Lower leg skin (tissue), 3 donors: Measurements from ENCODE around the gene LRRC9.

ENCODE experiments used
- POLR2A ChIP-seq, 2 donors: fragments of 450-650 bp; IDR thresholded peaks; one replicate each; pipeline ENCODE4 v1.6.1; 2016 to 2017; ENCODE audit warnings: antibody characterized with exemption in 2 of 2, mild to moderate bottlenecking in 1 of 2, moderate library complexity in 1 of 2
- TF ChIP-seq, protein P1 (sequence below), 3 donors: fragments of 450-650 bp; IDR thresholded peaks; one replicate each; pipeline ENCODE4 v1.5.1; 2016; ENCODE audit warnings: antibody characterized with exemption in 3 of 3, mild to moderate bottlenecking in 3 of 3, moderate library complexity in 2 of 3

DNA sequence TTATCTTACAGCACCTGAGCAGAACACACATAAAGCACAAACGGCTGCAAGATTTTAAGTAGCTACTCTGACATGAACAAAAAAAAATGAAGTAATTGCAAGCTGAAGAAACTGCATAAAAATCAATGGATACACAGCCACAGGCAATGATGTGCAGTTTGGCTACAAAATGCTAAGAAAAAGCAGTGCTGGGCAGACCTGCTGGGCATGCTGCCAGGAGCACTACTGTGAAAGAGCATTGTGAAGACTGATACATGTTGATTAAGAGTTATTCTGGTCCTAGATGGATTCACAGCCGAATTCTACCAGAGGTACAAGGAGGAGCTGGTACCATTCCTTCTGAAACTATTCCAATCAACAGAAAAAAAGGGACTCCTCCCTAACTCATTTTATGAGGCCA lies 29.3 kb upstream of the LRRC9 start:
- no peak for TF ChIP-seq POLR2A (IDR thresholded peaks at IDR 0.05)
- TF ChIP-seq, protein P1, sequence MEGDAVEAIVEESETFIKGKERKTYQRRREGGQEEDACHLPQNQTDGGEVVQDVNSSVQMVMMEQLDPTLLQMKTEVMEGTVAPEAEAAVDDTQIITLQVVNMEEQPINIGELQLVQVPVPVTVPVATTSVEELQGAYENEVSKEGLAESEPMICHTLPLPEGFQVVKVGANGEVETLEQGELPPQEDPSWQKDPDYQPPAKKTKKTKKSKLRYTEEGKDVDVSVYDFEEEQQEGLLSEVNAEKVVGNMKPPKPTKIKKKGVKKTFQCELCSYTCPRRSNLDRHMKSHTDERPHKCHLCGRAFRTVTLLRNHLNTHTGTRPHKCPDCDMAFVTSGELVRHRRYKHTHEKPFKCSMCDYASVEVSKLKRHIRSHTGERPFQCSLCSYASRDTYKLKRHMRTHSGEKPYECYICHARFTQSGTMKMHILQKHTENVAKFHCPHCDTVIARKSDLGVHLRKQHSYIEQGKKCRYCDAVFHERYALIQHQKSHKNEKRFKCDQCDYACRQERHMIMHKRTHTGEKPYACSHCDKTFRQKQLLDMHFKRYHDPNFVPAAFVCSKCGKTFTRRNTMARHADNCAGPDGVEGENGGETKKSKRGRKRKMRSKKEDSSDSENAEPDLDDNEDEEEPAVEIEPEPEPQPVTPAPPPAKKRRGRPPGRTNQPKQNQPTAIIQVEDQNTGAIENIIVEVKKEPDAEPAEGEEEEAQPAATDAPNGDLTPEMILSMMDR (IDR thresholded peaks at IDR 0.05) = no peak
